HCT116 (cell line): Measurements from ENCODE around the gene ALKBH4. TPM values are rescaled to one million over a fixed set of nuclear protein-coding genes. Genes with fewer than 3 reads are reported as not detected.
"Not testable (repeated sequence)": the region's sequence is repeated elsewhere in the genome, so short reads cannot be mapped to it uniquely, and the experiment has no call there.

Experiments used
- ATAC-seq: fragments of 200-7000 bp; cut with Tn5 transposase; 2 replicates; pipeline ENCODE4 v1.9.1; 2020; ENCODE audit warnings: mild to moderate bottlenecking, moderate library complexity
- BruUV-seq: library from RNA; stranded (reverse); fragments of 400-500 nt; replicated peaks from 2 replicates; lab custom pipeline; 2021; lab: Mats Ljungman, UMichigan
- CTCF ChIA-PET: fragments of 300-600 bp; sonication (Branson Sonifier 250); formaldehyde crosslinking; loops from one replicate; lab custom pipeline; 2021; ENCODE audit warnings: antibody characterized with exemption; lab: Charles Lee
- POLR2A ChIA-PET: fragments of 300-600, 350-600 bp; sonication (Branson Sonifier 250); formaldehyde crosslinking; loops from one replicate; lab custom pipeline; 2021; ENCODE audit warnings: antibody characterized with exemption; lab: Charles Lee
- RAD21 ChIA-PET, 2 experiments: fragments of 300-600 bp; sonication (Branson Sonifier 250); formaldehyde crosslinking; loops; one replicate each; lab custom pipeline; 2023; ENCODE audit warnings: low total read pairs in 2 of 2; ENCODE audit not compliant: uncharacterized antibody in 2 of 2, unreplicated experiment in 2 of 2, low non-redundant PET in 1 of 2; lab: Charles Lee
- DNase-seq: peaks from one replicate; pipeline ENCODE4 v3.0.0-alpha.2; 2010; ENCODE audit warnings: low read depth, low spot score
- H2AFZ ChIP-seq: fragments of 200-600 bp; shearing (Covaris generic), sonication (generic); 2 replicates; pipeline ENCODE4 v1.6.1; 2017; ENCODE audit warnings: low read depth, mixed run types, mixed read lengths, antibody characterized with exemption, low read length; ENCODE audit not compliant: poor library complexity, severe bottlenecking
- H3K27ac ChIP-seq: 2 replicates; pipeline ENCODE4 v1.5.1; 2012; ENCODE audit warnings: low read depth, low read length
- H3K27me3 ChIP-seq: fragments of 200-600 bp; sonication (generic); 2 replicates; pipeline ENCODE4 v1.6.1; 2016; ENCODE audit warnings: mixed run types, low read length, mixed read lengths; ENCODE audit not compliant: insufficient read depth
- H3K36me3 ChIP-seq, 2 experiments: fragments of 200-500 bp in 1 of 2; fragments of 200-600 bp in 1 of 2; sonication (Bioruptor generic) in 1 of 2; sonication (generic) in 1 of 2; 2 replicates each; pipeline versions ENCODE4 v1.5.1 to v1.6.1; 2014 to 2016; ENCODE audit warnings: low read length in 2 of 2, inconsistent platforms in 1 of 2, mixed read lengths in 1 of 2, mixed run types in 1 of 2; ENCODE audit not compliant: insufficient read depth in 2 of 2, control insufficient read depth in 1 of 2
- H3K4me1 ChIP-seq, 2 experiments: fragments of 200-600 bp in 1 of 2; sonication (generic) in 1 of 2; 2 replicates each; pipeline versions ENCODE4 v1.5.1 to v1.6.1; 2012 to 2017; ENCODE audit warnings: low read length in 2 of 2, inconsistent platforms in 1 of 2, mild to moderate bottlenecking in 1 of 2, mixed read lengths in 1 of 2, mixed run types in 1 of 2, moderate library complexity in 1 of 2; ENCODE audit not compliant: insufficient read depth in 2 of 2, control insufficient read depth in 1 of 2
- H3K4me2 ChIP-seq: fragments of 200-600 bp; sonication (generic); 2 replicates; pipeline ENCODE4 v1.6.1; 2017; ENCODE audit warnings: mixed run types, low read length, mixed read lengths
- H3K4me3 ChIP-seq, 2 experiments: fragments of 200-600 bp in 1 of 2; sonication (generic) in 1 of 2; replicated peaks in 1 of 2; 2 replicates each; pipeline ENCODE4 v1.5.1; 2011 to 2016; ENCODE audit warnings: low read length in 2 of 2, control low read depth in 1 of 2, low read depth in 1 of 2, mild to moderate bottlenecking in 1 of 2, mixed read lengths in 1 of 2, mixed run types in 1 of 2
- H3K79me2 ChIP-seq: fragments of 200-600 bp; sonication (generic); 2 replicates; pipeline ENCODE4 v1.6.1; 2017; ENCODE audit warnings: mild to moderate bottlenecking, mixed run types, low read length, moderate library complexity, mixed read lengths; ENCODE audit not compliant: insufficient read depth
- H3K9ac ChIP-seq: fragments of 200-600 bp; sonication (generic); 2 replicates; pipeline ENCODE4 v1.6.1; 2016; ENCODE audit warnings: low read length, mixed read lengths
- H3K9me2 ChIP-seq: fragments of 200-600 bp; sonication (generic), shearing (Covaris generic); 2 replicates; pipeline ENCODE4 v1.6.1; 2017; ENCODE audit warnings: mixed run types, mild to moderate bottlenecking, moderate library complexity; ENCODE audit not compliant: insufficient read depth
- H3K9me3 ChIP-seq, 2 experiments: fragments of 200-500 bp in 1 of 2; fragments of 200-600 bp in 1 of 2; sonication (Bioruptor generic) in 1 of 2; sonication (generic) in 1 of 2; 2 replicates each; pipeline ENCODE4 v1.6.1; 2014 to 2017; ENCODE audit warnings: low read length in 2 of 2, mixed read lengths in 2 of 2, inconsistent platforms in 1 of 2, low read depth in 1 of 2, mild to moderate bottlenecking in 1 of 2, mixed run types in 1 of 2, moderate library complexity in 1 of 2; ENCODE audit not compliant: control insufficient read depth in 1 of 2, insufficient read depth in 1 of 2
- H4K20me1 ChIP-seq: fragments of 200-600 bp; sonication (generic), shearing (Covaris generic); 2 replicates; pipeline ENCODE4 v1.6.1; 2017; ENCODE audit warnings: mixed run types, mild to moderate bottlenecking, moderate library complexity; ENCODE audit not compliant: insufficient read depth
- intact Hi-C: fragments of 100-400 bp; cut with micrococcal nuclease; formaldehyde crosslinking; loops from 2 replicates; pipeline ENCODE4 v1.10.0; 2022
- total RNA-seq: library from RNA; stranded (reverse); gene quantifications from one replicate; pipeline ENCODE4 v1.2.1, GENCODE V29; 2021; ENCODE audit not compliant: unreplicated experiment

Gene ALKBH4
- total RNA-seq, 1 experiment from 2014 or later, result 14.9 TPM

GRCh38 chr7:102497308-102497707 lies 32.6 kb upstream of the ALKBH4 start:
- intact Hi-C loops, H3K4me1 ChIP-seq, CTCF ChIA-PET, H3K9me2 ChIP-seq, H4K20me1 ChIP-seq, DNase-seq, H3K27ac ChIP-seq, H3K9ac ChIP-seq, H3K27me3 ChIP-seq, H3K4me3 ChIP-seq, H3K36me3 ChIP-seq, H3K4me2 ChIP-seq, RAD21 ChIA-PET, ATAC-seq, POLR2A ChIA-PET, BruUV-seq, H2AFZ ChIP-seq, H3K79me2 ChIP-seq, H3K9me3 ChIP-seq: not testable (repeated sequence)

GRCh38 chr7:102496861-102497260 lies 32.2 kb upstream of the ALKBH4 start:
- H3K9me3 ChIP-seq, H3K4me3 ChIP-seq, ATAC-seq, H3K79me2 ChIP-seq, DNase-seq, H3K9ac ChIP-seq, H3K36me3 ChIP-seq, H3K27ac ChIP-seq, H3K4me2 ChIP-seq, CTCF ChIA-PET, POLR2A ChIA-PET, BruUV-seq, H3K4me1 ChIP-seq, H3K27me3 ChIP-seq, RAD21 ChIA-PET, H3K9me2 ChIP-seq, intact Hi-C loops, H4K20me1 ChIP-seq, H2AFZ ChIP-seq: not testable (repeated sequence)

- H3K9me3 ChIP-seq, intact Hi-C loops, POLR2A ChIA-PET, H2AFZ ChIP-seq, H3K4me2 ChIP-seq, H3K27me3 ChIP-seq, CTCF ChIA-PET, H3K9ac ChIP-seq, ATAC-seq, H3K4me3 ChIP-seq, H3K79me2 ChIP-seq, H3K4me1 ChIP-seq, BruUV-seq, H3K9me2 ChIP-seq, RAD21 ChIA-PET, DNase-seq, H3K27ac ChIP-seq, H3K36me3 ChIP-seq, H4K20me1 ChIP-seq: not testable (repeated sequence)
Measured at GRCh38 chr7:102494473-102495149, 29.9 kb upstream of the ALKBH4 start.

GRCh38 chr7:102494026-102494425 lies 29.4 kb upstream of the ALKBH4 start:
- H3K79me2 ChIP-seq, DNase-seq, ATAC-seq, H3K27ac ChIP-seq, H3K9ac ChIP-seq, CTCF ChIA-PET, intact Hi-C loops, BruUV-seq, H3K9me2 ChIP-seq, H2AFZ ChIP-seq, RAD21 ChIA-PET, H3K4me2 ChIP-seq, H3K4me1 ChIP-seq, POLR2A ChIA-PET, H3K9me3 ChIP-seq, H3K4me3 ChIP-seq, H3K27me3 ChIP-seq, H4K20me1 ChIP-seq, H3K36me3 ChIP-seq: not testable (repeated sequence)
